Activated CD4-positive, alpha-beta T cell treated with anti-CD3 and anti-CD28 coated beads for 36 hours (primary cell): Measurements from ENCODE around the gene ABLIM1. TPM values are rescaled to one million over a fixed set of nuclear protein-coding genes. Genes with fewer than 3 reads are reported as not detected.

ENCODE experiments used
- ATAC-seq: fragments of 200-7000 bp; cut with Tn5 transposase; one replicate; pipeline ENCODE4 v1.10.0; 2021; ENCODE audit warnings: mild to moderate bottlenecking, moderate library complexity
- CTCF ChIA-PET: fragments of 350-600 bp; sonication (Branson Sonifier 250); formaldehyde crosslinking; loops from one replicate; lab custom pipeline; 2021; ENCODE audit warnings: antibody characterized with exemption; lab: Charles Lee
- POLR2A ChIA-PET: fragments of 350-600 bp; sonication (Branson Sonifier 250); formaldehyde crosslinking; loops from one replicate; lab custom pipeline; 2021; ENCODE audit warnings: antibody characterized with exemption, inconsistent platforms; lab: Charles Lee
- DNase-seq: peaks from one replicate; pipeline ENCODE4 v3.0.0-alpha.2; 2020
- H3K27ac Mint-ChIP-seq: one replicate; pipeline ENCODE4 v1.8.0; 2021; ENCODE audit warnings: mixed read lengths
- H3K27me3 Mint-ChIP-seq: one replicate; pipeline ENCODE4 v1.8.0; 2021; ENCODE audit warnings: mixed read lengths
- H3K36me3 Mint-ChIP-seq: one replicate; pipeline ENCODE4 v1.8.0; 2021; ENCODE audit warnings: low read depth, mixed read lengths
- H3K4me1 Mint-ChIP-seq: one replicate; pipeline ENCODE4 v1.8.0; 2021; ENCODE audit warnings: mixed read lengths
- H3K4me3 Mint-ChIP-seq: one replicate; pipeline ENCODE4 v1.8.0; 2021; ENCODE audit warnings: mild to moderate bottlenecking, moderate library complexity, mixed read lengths
- H3K9me3 Mint-ChIP-seq: one replicate; pipeline ENCODE4 v1.8.0; 2021; ENCODE audit warnings: low read depth, mixed read lengths
- intact Hi-C, 2 experiments: fragments of 100-400 bp; cut with DNase I in 1 of 2; cut with micrococcal nuclease in 1 of 2; formaldehyde crosslinking; loops; one replicate each; pipeline versions ENCODE4 v1.14.2 to v1.15.1; 2022 to 2024; cut with DNase I, micrococcal nuclease
- total RNA-seq, 2 experiments: library from RNA; stranded (reverse); gene quantifications; one replicate each; pipeline ENCODE4 v1.2.3, GENCODE V29; 2021

Gene ABLIM1
- total RNA-seq, 2 experiments from 2014 or later: 152 to 166 TPM

GRCh38 chr10:114408968-114409444 lies 249.1 kb downstream of the ABLIM1 start:
- Mint-ChIP-seq H3K36me3 (no peaks in the 10 kb centered on the region), H3K4me1 (peaks cover 5% of the 10 kb centered on the region), H3K4me3 (no peak overlapping the region), H3K27ac (no peak overlapping the region), H3K27me3 (peaks cover 31% of the 10 kb centered on the region), H3K9me3 (no peaks in the 10 kb centered on the region)
- ChIA-PET POLR2A (no interaction called here), CTCF (interaction anchor here (1.0 kb wide), 1 partner anchor 290 kb away, joined by 3 read pairs; no protein-coding TSS in a partner anchor)
- DNase-seq (no peak), ATAC-seq (no peak)
- intact Hi-C loops: no loop called here

GRCh38 chr10:114408112-114408967 lies 249.7 kb downstream of the ABLIM1 start:
- no peak for DNase-seq
- H3K4me3 Mint-ChIP-seq: no peak overlapping the region
- no peak overlapping the region for H3K27ac Mint-ChIP-seq
- H3K36me3 Mint-ChIP-seq: no peaks in the 10 kb centered on the region
- POLR2A ChIA-PET: no interaction called here
- peaks cover 28% of the 10 kb centered on the region for H3K27me3 Mint-ChIP-seq
- H3K4me1 Mint-ChIP-seq: peaks cover 6% of the 10 kb centered on the region
- intact Hi-C loops: no loop called here
- ATAC-seq: no peak
- H3K9me3 Mint-ChIP-seq: no peaks in the 10 kb centered on the region
- CTCF ChIA-PET: interaction anchor here (1.0 kb wide), 1 partner anchor 289 kb away, joined by 3 read pairs; no protein-coding TSS in a partner anchor

GRCh38 chr10:114406455-114406854 lies 251.6 kb downstream of the ABLIM1 start:
- no peak overlapping the region for H3K4me3 Mint-ChIP-seq
- intact Hi-C loops: no loop called here
- no peak overlapping the region for H3K27ac Mint-ChIP-seq
- DNase-seq (no peak), ATAC-seq (no peak)
- ChIA-PET POLR2A (no interaction called here), CTCF (interaction anchor here (0.8 kb wide), 1 partner anchor 256 kb away, joined by 3 read pairs; no protein-coding TSS in a partner anchor)
- no peaks in the 10 kb centered on the region for H3K9me3 Mint-ChIP-seq
- peaks cover 10% of the 10 kb centered on the region for H3K4me1 Mint-ChIP-seq
- no peaks in the 10 kb centered on the region for H3K36me3 Mint-ChIP-seq
- H3K27me3 Mint-ChIP-seq: peaks cover 38% of the 10 kb centered on the region

- H3K27me3 Mint-ChIP-seq: peaks cover 46% of the 10 kb centered on the region
- H3K4me3 Mint-ChIP-seq: no peak overlapping the region
- no peak overlapping the region for H3K27ac Mint-ChIP-seq
- CTCF ChIA-PET: no interaction called here
- ATAC-seq (no peak), DNase-seq (no peak)
- intact Hi-C loops: no loop called here
- H3K4me1 Mint-ChIP-seq: peaks cover 10% of the 10 kb centered on the region
- H3K36me3 Mint-ChIP-seq: no peaks in the 10 kb centered on the region
- POLR2A ChIA-PET: no interaction called here
- no peaks in the 10 kb centered on the region for H3K9me3 Mint-ChIP-seq
Observed at GRCh38 chr10:114405011-114405350, 253.1 kb downstream of the ABLIM1 start.

- ATAC-seq: peak; percentile 55
- ChIA-PET CTCF (interaction anchor here (0.7 kb wide), 1 partner anchor 101 kb away, joined by 3 read pairs; no protein-coding TSS in a partner anchor), POLR2A (no interaction called here)
- H3K4me1 Mint-ChIP-seq: peaks cover 10% of the 10 kb centered on the region
- H3K4me3 Mint-ChIP-seq: peak within 1 kb of the TSS; percentile 26
- no peak within 1 kb of the TSS for H3K27ac Mint-ChIP-seq
- H3K36me3 Mint-ChIP-seq: no peaks in the 10 kb centered on the region
- H3K9me3 Mint-ChIP-seq: no peaks in the 10 kb centered on the region
- peaks cover 50% of the 10 kb centered on the region for H3K27me3 Mint-ChIP-seq
- peak; percentile 28 for DNase-seq
- intact Hi-C loops: no loop called here
Observed at GRCh38 chr10:114404171-114405010, 253.7 kb downstream of the ABLIM1 start, which contains the start of gene AFAP1L2. TSS of gene AFAP1L2 (minus strand) at chr10:114404502. CDS start at chr10:114404455, 47 bp downstream.

- intact Hi-C loops: no loop called here
- H3K36me3 Mint-ChIP-seq: no peaks in the 10 kb centered on the region
- H3K9me3 Mint-ChIP-seq: no peaks in the 10 kb centered on the region
- ATAC-seq (peak; percentile 33), DNase-seq (no peak)
- ChIA-PET POLR2A (no interaction called here), CTCF (interaction anchor here (0.7 to 0.8 kb wide), 2 partner anchors 14 to 100 kb away, joined by 3 to 4 read pairs; no protein-coding TSS in a partner anchor)
- H3K4me3 Mint-ChIP-seq: no peak overlapping the region
- H3K27ac Mint-ChIP-seq: no peak overlapping the region
- peaks cover 10% of the 10 kb centered on the region for H3K4me1 Mint-ChIP-seq
- H3K27me3 Mint-ChIP-seq: peaks cover 54% of the 10 kb centered on the region
Observed at GRCh38 chr10:114403541-114404161, 254.4 kb downstream of the ABLIM1 start.

GRCh38 chr10:114402871-114403540 lies 255.1 kb downstream of the ABLIM1 start:
- Mint-ChIP-seq H3K4me1 (peaks cover 10% of the 10 kb centered on the region), H3K27ac (no peak overlapping the region), H3K27me3 (peaks cover 56% of the 10 kb centered on the region), H3K36me3 (no peaks in the 10 kb centered on the region), H3K9me3 (no peaks in the 10 kb centered on the region), H3K4me3 (no peak overlapping the region)
- POLR2A ChIA-PET: no interaction called here
- CTCF ChIA-PET: interaction anchor here (0.8 to 1.1 kb wide), 2 partner anchors 13 to 99 kb away, joined by 3 to 4 read pairs; no protein-coding TSS in a partner anchor
- intact Hi-C loops: no loop called here
- DNase-seq (no peak), ATAC-seq (no peak)

GRCh38 chr10:114402233-114402632 lies 255.8 kb downstream of the ABLIM1 start:
- H3K9me3 Mint-ChIP-seq: no peaks in the 10 kb centered on the region
- H3K4me1 Mint-ChIP-seq: peaks cover 10% of the 10 kb centered on the region
- peaks cover 55% of the 10 kb centered on the region for H3K27me3 Mint-ChIP-seq
- DNase-seq (no peak), ATAC-seq (no peak)
- H3K4me3 Mint-ChIP-seq: no peak overlapping the region
- no peak overlapping the region for H3K27ac Mint-ChIP-seq
- POLR2A ChIA-PET: no interaction called here
- intact Hi-C loops: no loop called here
- CTCF ChIA-PET: interaction anchor here (1.1 kb wide), 1 partner anchor 98 kb away, joined by 3 read pairs; no protein-coding TSS in a partner anchor
- H3K36me3 Mint-ChIP-seq: no peaks in the 10 kb centered on the region

GRCh38 chr10:114401195-114401791 lies 256.8 kb downstream of the ABLIM1 start:
- Mint-ChIP-seq H3K9me3 (no peaks in the 10 kb centered on the region), H3K27me3 (peaks cover 55% of the 10 kb centered on the region), H3K36me3 (no peaks in the 10 kb centered on the region), H3K4me3 (no peak overlapping the region), H3K4me1 (peaks cover 10% of the 10 kb centered on the region), H3K27ac (no peak overlapping the region)
- ChIA-PET CTCF (no interaction called here), POLR2A (no interaction called here)
- ATAC-seq (no peak), DNase-seq (no peak)
- intact Hi-C loops: no loop called here

- ATAC-seq (no peak), DNase-seq (no peak)
- H3K9me3 Mint-ChIP-seq: no peaks in the 10 kb centered on the region
- ChIA-PET CTCF (interaction anchor here (0.7 to 0.9 kb wide), 2 partner anchors 48 to 62 kb away, joined by 3 read pairs; no protein-coding TSS in a partner anchor), POLR2A (no interaction called here)
- H3K4me3 Mint-ChIP-seq: no peak overlapping the region
- intact Hi-C loops: no loop called here
- H3K4me1 Mint-ChIP-seq: peaks cover 9% of the 10 kb centered on the region
- peaks cover 45% of the 10 kb centered on the region for H3K27me3 Mint-ChIP-seq
- no peaks in the 10 kb centered on the region for H3K36me3 Mint-ChIP-seq
- H3K27ac Mint-ChIP-seq: no peak overlapping the region
Observed at GRCh38 chr10:114400091-114400490, 258.0 kb downstream of the ABLIM1 start.
